Subcutaneous adipose tissue (tissue), 4 donors: ENCODE data around the gene KAZN. TPM values are rescaled to one million over a fixed set of nuclear protein-coding genes. Genes with fewer than 3 reads are reported as not detected.

Experiments used
- CTCF ChIP-seq: fragments of 450-650 bp; IDR thresholded peaks from one replicate; pipeline ENCODE4 v1.5.1; 2016; ENCODE audit warnings: low read depth, mild to moderate bottlenecking, control low read depth, antibody characterized with exemption, moderate library complexity
- total RNA-seq, 4 donors: library from RNA; depleted of rRNA; stranded (reverse); fragments of >200 nt; gene quantifications; one replicate each; pipeline ENCODE4 v1.1.0, GENCODE V29; 2016

KAZN gene
- total RNA-seq, 4 donors from 2014 or later: 7.5 to 22.2 (median 10.4) TPM

GRCh38 chr1:14958249-14959058, 360.0 kb downstream of the KAZN start:
- TF ChIP-seq CTCF: no peak

GRCh38 chr1:14959059-14959694, 360.7 kb downstream of the KAZN start:
- no peak for TF ChIP-seq CTCF

DNA sequence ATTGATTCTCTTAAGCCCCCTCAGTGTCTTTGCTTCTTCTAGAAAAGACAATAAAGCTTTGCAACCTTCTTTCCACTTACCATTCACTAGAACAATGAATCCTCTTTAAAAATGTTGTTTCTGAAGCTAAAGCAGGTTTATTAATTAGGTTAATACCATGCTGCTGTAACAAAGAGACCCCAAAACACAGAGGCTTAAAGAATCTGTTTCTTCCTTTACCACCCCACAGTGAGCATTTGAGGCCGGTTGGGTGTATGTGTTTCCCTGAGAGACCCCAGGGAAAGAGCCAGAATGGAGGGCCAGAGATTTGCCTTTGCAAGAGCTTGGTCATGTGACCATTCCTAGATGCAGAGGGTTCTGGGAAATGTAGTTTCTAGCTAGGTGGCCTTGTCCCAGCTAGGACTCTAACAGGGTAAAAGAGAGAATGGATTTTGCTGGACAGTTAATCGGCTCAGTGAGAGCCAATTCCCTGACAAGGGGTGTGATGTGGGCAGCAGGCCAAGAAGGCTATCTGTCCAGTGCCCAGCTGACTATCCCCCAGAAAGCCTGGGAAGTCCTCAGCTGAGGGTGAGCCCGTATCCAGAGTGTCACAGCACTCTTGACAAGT, 363.3 kb downstream of the KAZN start:
- TF ChIP-seq CTCF: no peak

GRCh38 chr1:14962407-14962806, 363.9 kb downstream of the KAZN start:
- no peak for TF ChIP-seq CTCF

- TF ChIP-seq CTCF: no peak
Observed at GRCh38 chr1:14964711-14965055, 366.2 kb downstream of the KAZN start.

DNA sequence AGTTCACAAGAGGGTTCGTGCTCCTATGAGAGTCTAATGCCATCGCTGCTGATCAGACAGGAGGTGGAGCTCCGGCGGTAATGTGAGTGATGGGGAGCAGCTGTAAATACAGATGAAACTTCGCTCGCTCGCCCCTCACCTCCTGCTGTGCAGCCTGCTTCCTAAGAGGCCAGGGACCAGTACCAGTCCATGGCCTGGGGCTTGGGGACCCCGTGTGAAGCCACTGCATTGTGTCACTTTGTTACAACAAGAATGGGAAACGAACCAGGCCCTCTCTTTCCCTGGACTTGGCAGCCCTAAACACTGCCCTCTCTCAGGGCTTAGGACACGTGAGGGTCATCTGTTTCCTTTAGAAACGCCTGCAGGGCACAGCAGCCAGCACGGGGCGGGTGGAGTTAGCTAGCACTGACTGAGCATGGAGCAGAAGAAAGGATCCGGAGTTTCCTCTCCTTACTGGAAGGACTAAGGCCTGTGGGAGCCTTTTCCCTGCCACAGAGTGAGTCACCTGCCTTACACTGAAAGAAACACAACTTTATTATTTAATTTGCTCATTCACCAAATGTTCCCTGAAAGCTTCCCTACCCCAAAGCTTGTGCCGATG, 369.9 kb downstream of the KAZN start:
- TF ChIP-seq CTCF: no peak

DNA sequence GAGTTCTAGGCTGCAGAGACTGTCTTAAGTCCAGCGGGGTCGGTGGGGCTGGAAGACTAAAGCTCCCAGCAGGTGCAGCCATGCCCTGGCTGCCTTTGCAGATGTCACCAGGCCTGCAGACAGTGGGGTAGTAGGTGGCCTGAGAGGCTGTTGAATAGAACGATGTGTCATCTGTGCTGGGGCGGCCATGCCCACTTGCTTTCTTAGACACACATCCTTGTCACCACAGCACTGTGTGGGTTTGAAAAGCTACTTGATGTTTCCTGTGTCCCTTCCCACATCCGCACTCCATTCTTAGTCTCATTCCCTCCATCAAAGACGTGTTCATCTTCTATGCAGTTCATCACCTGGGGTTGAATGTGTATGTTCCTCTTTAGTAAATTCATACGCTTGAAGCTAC, 370.5 kb downstream of the KAZN start:
- no peak for TF ChIP-seq CTCF
